GM12878 (cell line): ENCODE data around the gene SYNM.

Experiments used
- CHD4 ChIP-seq: fragments of 200-600 bp; sonication (generic); IDR thresholded peaks from 2 replicates; pipeline ENCODE4 v1.6.1; 2016; ENCODE audit warnings: mild to moderate bottlenecking
- TF ChIP-seq, protein P1 (sequence below): fragments of 450-650 bp; IDR thresholded peaks from 2 replicates; pipeline ENCODE4 v1.6.1; 2016; ENCODE audit warnings: mild to moderate bottlenecking

DNA sequence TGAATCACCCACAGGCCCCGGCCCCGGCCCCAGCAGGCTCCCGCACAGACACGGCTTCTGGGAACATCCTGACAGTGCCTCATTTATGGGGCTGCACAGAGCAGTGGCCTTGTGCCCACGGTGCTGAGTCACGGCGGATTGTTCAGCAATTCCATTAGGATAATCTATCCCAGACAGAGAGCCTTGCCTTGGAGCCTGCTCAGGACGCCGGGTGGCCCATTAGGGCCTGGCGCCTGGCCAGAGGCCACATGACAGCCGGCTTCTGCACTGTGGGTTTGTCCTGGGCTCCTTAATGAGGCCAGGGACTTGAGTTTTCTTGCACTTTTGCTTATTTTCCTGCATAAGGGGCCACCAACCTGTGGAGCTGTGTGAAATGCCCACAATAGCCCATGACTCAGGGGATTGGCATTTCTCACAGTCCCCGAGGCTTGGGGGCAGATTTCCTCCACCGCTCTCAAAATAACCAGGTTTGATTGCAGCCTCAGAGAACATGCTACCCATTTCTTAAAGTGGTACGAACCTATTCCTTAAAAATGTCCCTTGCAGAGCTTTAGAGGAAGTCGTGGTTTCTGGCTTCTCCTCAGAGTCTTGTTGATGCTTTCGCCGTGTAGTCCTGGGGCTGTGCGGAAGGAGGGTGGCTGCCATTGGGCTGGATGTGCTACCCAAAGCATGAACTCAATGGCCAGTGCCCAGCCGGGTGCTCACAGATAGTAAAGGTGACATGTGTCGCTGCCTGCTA is 19.0 kb downstream of the SYNM start:
- TF ChIP-seq, protein P1, sequence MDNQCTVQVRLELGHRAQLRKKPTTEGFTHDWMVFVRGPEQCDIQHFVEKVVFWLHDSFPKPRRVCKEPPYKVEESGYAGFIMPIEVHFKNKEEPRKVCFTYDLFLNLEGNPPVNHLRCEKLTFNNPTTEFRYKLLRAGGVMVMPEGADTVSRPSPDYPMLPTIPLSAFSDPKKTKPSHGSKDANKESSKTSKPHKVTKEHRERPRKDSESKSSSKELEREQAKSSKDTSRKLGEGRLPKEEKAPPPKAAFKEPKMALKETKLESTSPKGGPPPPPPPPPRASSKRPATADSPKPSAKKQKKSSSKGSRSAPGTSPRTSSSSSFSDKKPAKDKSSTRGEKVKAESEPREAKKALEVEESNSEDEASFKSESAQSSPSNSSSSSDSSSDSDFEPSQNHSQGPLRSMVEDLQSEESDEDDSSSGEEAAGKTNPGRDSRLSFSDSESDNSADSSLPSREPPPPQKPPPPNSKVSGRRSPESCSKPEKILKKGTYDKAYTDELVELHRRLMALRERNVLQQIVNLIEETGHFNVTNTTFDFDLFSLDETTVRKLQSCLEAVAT, result no peak
- TF ChIP-seq CHD4, result no peak
